ENCODE measurements around the gene ST8SIA5. TPM values are rescaled to one million over a fixed set of nuclear protein-coding genes. Genes with fewer than 3 reads are reported as not detected.

ST8SIA5 gene
- total and polyA plus RNA-seq, 9 of the 15 experiments (the other 6 are each of a cell fraction or from before 2014, with no cell fraction given) = 0.03 to 0.33 (median 0.06) TPM; not detected in 5

DNA sequence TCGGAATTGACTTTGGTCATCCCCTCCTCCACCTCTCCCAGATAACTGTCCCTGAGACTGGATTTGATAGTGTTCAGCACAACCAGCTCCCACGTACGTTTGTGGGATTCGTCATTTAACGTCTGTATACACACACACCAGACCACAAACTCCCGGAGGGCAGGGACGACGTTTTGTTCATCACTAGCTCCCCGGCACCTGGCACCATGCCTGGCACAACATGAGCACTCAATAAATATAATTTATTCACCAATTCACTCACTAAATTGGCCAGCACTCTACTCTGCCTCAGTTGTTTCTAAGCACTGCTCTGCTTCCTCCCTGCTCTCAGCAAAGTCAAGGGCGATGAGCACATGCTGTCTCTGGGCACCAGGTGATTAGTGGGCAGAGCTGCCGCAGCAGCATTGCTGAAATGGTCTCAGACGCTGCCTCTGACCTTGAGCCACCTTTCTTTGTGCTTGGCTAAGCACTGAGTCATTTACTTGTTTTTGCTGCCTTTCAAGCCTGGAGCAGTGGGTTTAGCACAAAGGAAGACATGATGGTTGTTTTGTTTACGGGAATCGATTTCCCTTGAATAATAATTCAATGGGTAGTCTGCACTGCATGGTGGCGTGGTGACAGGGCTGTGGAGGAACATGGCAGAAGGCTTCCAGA is 80.5 kb downstream of the ST8SIA5 start:
- Histone ChIP-seq H3K9me3 (replicated peaks; ENCODE audit: control insufficient read depth, insufficient read depth, low read depth, low read length) (no peaks in the 10 kb centered on the region), H3K36me3 (ENCODE audit: control insufficient read depth, insufficient read depth, low read length) (no peaks in the 10 kb centered on the region), H3K27me3 (ENCODE audit: control insufficient read depth in 2 of 2, insufficient read depth in 2 of 2, low read length in 2 of 2) (peaks cover 2 to 28% of the 10 kb centered on the region in 2 experiments; a peak in 3 of 5 replicates), H3K4me2 (ENCODE audit: insufficient read depth, low read length) (no peak overlapping the region), H2AFZ (ENCODE audit: low read depth, low read length) (no peak overlapping the region), H3K4me3 (no peak overlapping the region), H3K9me1 (ENCODE audit: control insufficient read depth, insufficient read depth, low read length) (no peaks in the 10 kb centered on the region), H4K20me1 (replicated peaks; ENCODE audit: control insufficient read depth, insufficient read depth, low read length) (no peaks in the 10 kb centered on the region), H3K9ac (ENCODE audit: insufficient read depth in 1 of 2, low read depth in 2 of 2, low read length in 2 of 2) (no peak overlapping the region), H3K27ac (ENCODE audit: extremely low read depth, low read depth, low read length) (no peak overlapping the region), H3K79me2 (ENCODE audit: control insufficient read depth, insufficient read depth, low read length) (no peaks in the 10 kb centered on the region), H3K4me1 (replicated peaks in 1 of 2; ENCODE audit: control insufficient read depth in 2 of 2, insufficient read depth in 2 of 2, low read length in 2 of 2) (peaks cover 0 to 8% of the 10 kb centered on the region in 2 experiments; a peak in 2 of 5 replicates)
- ATAC-seq (no peak), FAIRE-seq (no peak), DNase-seq (ENCODE audit: extremely low read depth in 1 of 4, low spot score in 3 of 4) (no peak)
- intact Hi-C loops (cut with micrococcal nuclease) = no loop called here
- POLR2A ChIA-PET = no interaction called here
- no TSS peak for BruUV-seq (replicated peaks)
- WGBS (ENCODE audit: insufficient coverage, low coverage, missing lambda C conversion rate) = 3% methylated on average over 15 of the region's 15 CpGs
- in situ Hi-C loops (cut with MboI) = no loop called here
- CTCF ChIA-PET (ENCODE audit: low intra/inter-chr PET ratio) = no interaction called here
- TF ChIP-seq, protein P1, sequence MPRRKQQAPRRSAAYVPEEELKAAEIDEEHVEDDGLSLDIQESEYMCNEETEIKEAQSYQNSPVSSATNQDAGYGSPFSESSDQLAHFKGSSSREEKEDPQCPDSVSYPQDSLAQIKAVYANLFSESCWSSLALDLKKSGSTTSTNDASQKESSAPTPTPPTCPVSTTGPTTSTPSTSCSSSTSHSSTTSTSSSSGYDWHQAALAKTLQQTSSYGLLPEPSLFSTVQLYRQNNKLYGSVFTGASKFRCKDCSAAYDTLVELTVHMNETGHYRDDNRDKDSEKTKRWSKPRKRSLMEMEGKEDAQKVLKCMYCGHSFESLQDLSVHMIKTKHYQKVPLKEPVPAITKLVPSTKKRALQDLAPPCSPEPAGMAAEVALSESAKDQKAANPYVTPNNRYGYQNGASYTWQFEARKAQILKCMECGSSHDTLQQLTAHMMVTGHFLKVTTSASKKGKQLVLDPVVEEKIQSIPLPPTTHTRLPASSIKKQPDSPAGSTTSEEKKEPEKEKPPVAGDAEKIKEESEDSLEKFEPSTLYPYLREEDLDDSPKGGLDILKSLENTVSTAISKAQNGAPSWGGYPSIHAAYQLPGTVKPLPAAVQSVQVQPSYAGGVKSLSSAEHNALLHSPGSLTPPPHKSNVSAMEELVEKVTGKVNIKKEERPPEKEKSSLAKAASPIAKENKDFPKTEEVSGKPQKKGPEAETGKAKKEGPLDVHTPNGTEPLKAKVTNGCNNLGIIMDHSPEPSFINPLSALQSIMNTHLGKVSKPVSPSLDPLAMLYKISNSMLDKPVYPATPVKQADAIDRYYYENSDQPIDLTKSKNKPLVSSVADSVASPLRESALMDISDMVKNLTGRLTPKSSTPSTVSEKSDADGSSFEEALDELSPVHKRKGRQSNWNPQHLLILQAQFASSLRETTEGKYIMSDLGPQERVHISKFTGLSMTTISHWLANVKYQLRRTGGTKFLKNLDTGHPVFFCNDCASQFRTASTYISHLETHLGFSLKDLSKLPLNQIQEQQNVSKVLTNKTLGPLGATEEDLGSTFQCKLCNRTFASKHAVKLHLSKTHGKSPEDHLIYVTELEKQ (CRISPR knock-in tag; IDR thresholded peaks at IDR 0.05) = no peak
- TF ChIP-seq ARHGAP35 (IDR thresholded peaks at IDR 0.05; ENCODE audit: partially characterized antibody) = no peak
- no peak for TF ChIP-seq CGGBP1 (CRISPR knock-in tag; IDR thresholded peaks at IDR 0.05)
- TF ChIP-seq ZNF79 (CRISPR knock-in tag; IDR thresholded peaks at IDR 0.05; ENCODE audit: low read depth) = no peak
- no peak for TF ChIP-seq EP300 (IDR thresholded peaks at IDR 0.05; ENCODE audit: low read length)
- no peak for TF ChIP-seq ZNF512 (tag; IDR thresholded peaks at IDR 0.05)
- TF ChIP-seq LEF1 (IDR thresholded peaks at IDR 0.05) = no peak
- no peak for TF ChIP-seq ZFPM2 (CRISPR knock-in tag; IDR thresholded peaks at IDR 0.05)
- TF ChIP-seq CEBPG (CRISPR knock-in tag; IDR thresholded peaks at IDR 0.05) = no peak
- TF ChIP-seq CEBPG (tag; conservative IDR thresholded peaks at IDR 0.05 in 1 of 2, IDR thresholded peaks at IDR 0.05 in 1 of 2) = no peak
- TF ChIP-seq SMARCA5 (IDR thresholded peaks at IDR 0.05) = no peak
